Measurements from ENCODE around the gene VWA5B1.

The VWA5B1 gene

DNA sequence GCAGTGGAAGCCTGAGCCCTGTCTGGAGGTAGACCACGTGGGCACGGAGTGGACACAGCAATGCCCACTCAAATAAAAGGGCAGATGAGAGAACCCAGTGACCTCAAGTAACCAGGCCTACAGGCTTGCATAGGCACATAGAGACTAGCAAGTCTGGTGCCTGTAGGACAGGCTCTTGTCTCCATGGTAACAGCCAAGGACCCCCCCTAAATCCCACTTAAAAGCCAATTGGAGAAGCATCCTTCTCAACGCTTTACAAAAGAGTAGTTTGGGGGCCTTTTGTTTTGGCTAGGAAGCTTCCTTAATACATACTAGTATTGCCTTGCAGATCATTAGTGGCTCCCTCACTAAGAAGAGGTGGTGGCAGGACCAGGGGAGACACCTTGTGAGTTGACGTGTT lies 63.9 kb downstream of the VWA5B1 start:
- no peaks in the 10 kb centered on the region for H3K9me3 ChIP-seq (ENCODE audit: control insufficient read depth, insufficient read depth, low read length)
- H3K27me3 ChIP-seq (ENCODE audit: control insufficient read depth, insufficient read depth, low read length): peaks cover 15% of the 10 kb centered on the region
- H3K4me3 ChIP-seq (ENCODE audit: low read depth, low read length): no peak overlapping the region
- no peaks in the 10 kb centered on the region for H3K36me3 ChIP-seq (ENCODE audit: control insufficient read depth, insufficient read depth, low read length)
- no peaks in the 10 kb centered on the region for H3K4me1 ChIP-seq (ENCODE audit: control insufficient read depth, insufficient read depth, low read length)
- no peak overlapping the region for H3K9ac ChIP-seq (ENCODE audit: low read depth, low read length)

DNA sequence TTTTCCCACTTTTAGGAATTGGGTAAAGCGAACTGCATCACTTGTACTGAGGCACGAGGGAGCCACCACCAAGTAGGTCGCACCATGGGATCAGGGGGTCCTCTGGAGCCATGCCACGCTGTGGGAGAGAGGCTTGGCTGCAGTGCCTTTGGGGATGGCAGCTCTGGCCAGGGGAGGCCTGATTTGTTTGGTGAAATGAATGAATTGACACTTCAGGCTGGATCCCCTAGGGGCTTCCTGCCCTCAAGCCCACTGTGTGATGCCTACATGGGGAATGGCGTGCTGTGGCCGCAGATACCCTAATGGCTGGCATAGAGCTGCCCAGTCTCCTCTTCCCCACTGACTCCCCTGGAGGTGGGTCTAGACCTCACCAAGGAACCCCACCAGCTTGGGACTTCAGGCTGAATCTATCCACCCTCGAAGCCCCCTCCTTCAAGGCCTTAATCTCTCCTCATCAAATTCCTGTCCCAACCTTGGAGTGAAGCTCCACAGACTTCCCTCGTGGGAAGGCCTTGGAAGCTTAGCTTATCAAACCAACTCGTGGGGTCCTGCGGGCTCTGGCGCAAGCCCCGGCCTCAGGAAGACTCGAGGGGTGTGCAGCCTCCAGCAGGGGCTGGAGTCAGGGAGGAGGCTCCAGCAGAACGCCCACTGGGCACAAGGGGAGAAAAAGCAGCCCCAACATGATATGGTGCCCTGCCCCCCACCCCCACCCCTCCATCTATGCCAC lies 64.6 kb downstream of the VWA5B1 start:
- Histone ChIP-seq H3K4me3 (ENCODE audit: low read depth, low read length) (no peak overlapping the region), H3K9ac (ENCODE audit: low read depth, low read length) (no peak overlapping the region), H3K4me1 (ENCODE audit: control insufficient read depth, insufficient read depth, low read length) (no peaks in the 10 kb centered on the region), H3K9me3 (ENCODE audit: control insufficient read depth, insufficient read depth, low read length) (no peaks in the 10 kb centered on the region), H3K36me3 (ENCODE audit: control insufficient read depth, insufficient read depth, low read length) (no peaks in the 10 kb centered on the region), H3K27me3 (ENCODE audit: control insufficient read depth, insufficient read depth, low read length) (peaks cover 19% of the 10 kb centered on the region)

DNA sequence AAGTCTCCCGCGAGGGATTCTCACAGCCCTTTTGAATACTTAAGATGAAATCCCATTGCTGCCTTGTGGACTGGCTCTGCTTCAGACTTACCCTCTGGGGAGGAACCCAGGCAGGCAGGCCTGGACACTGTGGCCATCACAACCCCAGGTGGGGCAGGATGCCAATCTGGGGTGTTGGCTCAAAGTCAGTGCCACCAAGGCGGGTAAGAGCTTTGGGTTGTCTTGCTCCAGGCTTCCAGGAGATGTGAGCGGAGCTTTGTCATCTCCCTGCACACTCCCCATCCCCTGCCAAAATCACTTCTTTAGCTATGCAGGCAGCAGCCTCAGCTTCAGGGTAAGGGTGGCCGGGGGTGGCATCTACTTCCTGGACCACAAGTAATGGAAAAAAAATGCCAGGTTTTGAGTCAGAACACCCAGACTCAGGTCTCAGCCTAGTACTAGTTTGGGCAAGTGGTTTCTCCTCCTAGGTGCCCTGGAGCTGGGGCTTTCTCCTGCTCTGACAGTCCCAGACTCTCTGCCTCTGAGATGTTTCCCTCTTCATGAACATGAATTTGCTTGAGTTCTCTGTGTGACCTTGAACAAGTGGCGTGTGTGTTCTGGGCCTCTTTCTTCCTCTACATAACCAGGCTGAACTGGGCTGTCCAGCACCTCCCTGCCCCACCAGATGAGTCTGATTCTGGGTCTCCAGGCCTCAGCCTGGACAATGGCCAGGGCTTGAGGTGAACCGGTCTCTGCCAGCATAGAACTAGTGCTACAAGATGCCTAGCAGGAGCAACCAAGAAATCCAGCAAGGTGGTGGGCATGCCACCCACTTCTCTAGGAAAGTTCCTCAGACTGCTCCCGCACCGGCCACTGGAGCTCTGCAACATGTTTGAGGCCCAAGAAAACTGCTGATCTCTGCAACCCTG lies 65.4 kb downstream of the VWA5B1 start:
- Histone ChIP-seq H3K4me3 (ENCODE audit: low read depth, low read length) (no peak overlapping the region), H3K9ac (ENCODE audit: low read depth, low read length) (no peak overlapping the region), H3K4me1 (ENCODE audit: control insufficient read depth, insufficient read depth, low read length) (no peaks in the 10 kb centered on the region), H3K36me3 (ENCODE audit: control insufficient read depth, insufficient read depth, low read length) (no peaks in the 10 kb centered on the region), H3K27me3 (ENCODE audit: control insufficient read depth, insufficient read depth, low read length) (peaks cover 19% of the 10 kb centered on the region), H3K9me3 (ENCODE audit: control insufficient read depth, insufficient read depth, low read length) (no peaks in the 10 kb centered on the region)

DNA sequence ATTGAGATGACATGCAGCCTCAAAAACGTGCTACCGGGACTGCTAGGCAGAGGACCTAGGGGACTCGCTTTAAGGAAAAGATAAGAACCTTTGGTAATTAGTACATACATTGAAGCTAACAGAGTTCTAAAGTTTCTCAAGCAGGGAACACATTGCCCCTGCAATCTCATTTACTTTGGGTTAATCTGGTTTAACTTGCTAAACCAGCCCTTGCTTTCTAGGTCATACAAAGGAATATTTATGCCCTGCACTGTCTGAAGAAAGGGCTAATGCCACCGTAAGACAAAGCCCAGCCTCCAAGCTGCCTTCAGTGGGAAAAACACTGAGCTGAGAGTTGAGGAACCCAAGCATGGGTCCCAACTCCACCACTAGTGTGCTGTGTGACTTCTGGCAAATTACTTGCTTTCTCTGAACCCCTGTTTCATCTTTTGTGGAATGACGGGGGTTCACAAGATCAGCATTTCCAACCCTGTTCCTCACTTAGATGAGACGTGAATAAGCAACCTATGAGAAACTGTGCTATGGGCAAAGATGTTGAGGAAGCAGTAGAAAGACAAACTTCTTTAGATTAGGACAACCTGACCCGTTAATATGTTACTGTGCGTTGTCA lies 66.3 kb downstream of the VWA5B1 start:
- H3K36me3 ChIP-seq (ENCODE audit: control insufficient read depth, insufficient read depth, low read length): no peaks in the 10 kb centered on the region
- H3K9me3 ChIP-seq (ENCODE audit: control insufficient read depth, insufficient read depth, low read length): no peaks in the 10 kb centered on the region
- H3K4me3 ChIP-seq (ENCODE audit: low read depth, low read length): no peak overlapping the region
- H3K27me3 ChIP-seq (ENCODE audit: control insufficient read depth, insufficient read depth, low read length): peaks cover 22% of the 10 kb centered on the region
- no peak overlapping the region for H3K9ac ChIP-seq (ENCODE audit: low read depth, low read length)
- peaks cover under 1% of the 10 kb centered on the region for H3K4me1 ChIP-seq (ENCODE audit: control insufficient read depth, insufficient read depth, low read length)

DNA sequence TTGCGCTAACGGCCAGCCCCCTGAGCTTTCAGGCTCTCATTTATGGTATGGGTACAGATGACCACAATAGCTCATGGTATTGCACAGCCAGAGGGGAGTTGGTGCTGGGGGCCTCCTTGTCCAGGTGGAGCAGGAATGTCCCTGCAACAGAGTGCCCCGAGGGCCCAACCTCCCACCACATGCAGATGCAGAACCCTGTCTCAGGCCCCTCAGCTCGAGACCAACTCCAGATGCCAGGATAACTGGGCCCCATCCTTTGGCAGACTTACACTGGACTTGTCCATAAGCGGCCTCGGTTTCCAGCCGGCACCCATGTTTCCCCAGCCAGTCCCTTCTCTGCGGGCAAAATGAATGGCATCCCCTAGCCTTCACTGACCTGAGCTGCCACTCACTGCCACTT lies 67.1 kb downstream of the VWA5B1 start:
- H3K9me3 ChIP-seq (ENCODE audit: control insufficient read depth, insufficient read depth, low read length): no peaks in the 10 kb centered on the region
- H3K4me1 ChIP-seq (ENCODE audit: control insufficient read depth, insufficient read depth, low read length): peaks cover 2% of the 10 kb centered on the region
- no peak overlapping the region for H3K4me3 ChIP-seq (ENCODE audit: low read depth, low read length)
- no peaks in the 10 kb centered on the region for H3K36me3 ChIP-seq (ENCODE audit: control insufficient read depth, insufficient read depth, low read length)
- H3K27me3 ChIP-seq (ENCODE audit: control insufficient read depth, insufficient read depth, low read length): peaks cover 30% of the 10 kb centered on the region
- no peak overlapping the region for H3K9ac ChIP-seq (ENCODE audit: low read depth, low read length)

DNA sequence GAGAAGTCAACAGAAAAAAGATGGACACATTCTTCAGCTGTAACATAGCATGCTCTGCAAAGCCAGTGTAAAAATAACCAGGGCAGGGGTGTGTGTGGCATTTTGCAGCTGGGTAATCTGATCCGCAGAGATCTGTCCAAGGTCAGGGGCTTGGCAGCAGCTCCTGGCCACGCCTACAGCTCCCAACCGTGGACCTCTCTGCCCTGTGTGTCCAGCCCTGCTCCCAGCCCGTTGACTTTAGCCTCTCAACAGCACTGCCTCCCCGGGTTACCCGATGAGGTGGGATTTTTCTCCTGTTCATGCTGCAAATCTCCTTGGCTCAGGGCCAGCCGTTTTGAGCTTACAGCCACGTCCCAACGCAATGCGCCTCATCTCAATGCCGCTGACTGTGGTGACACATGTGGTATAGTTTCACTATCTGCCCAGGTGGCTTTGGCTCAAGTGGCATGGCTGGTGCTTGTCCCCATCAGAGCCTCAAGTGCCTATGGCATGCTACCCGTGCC lies 68.1 kb downstream of the VWA5B1 start:
- Histone ChIP-seq H3K4me3 (ENCODE audit: low read depth, low read length) (no peak overlapping the region), H3K27me3 (ENCODE audit: control insufficient read depth, insufficient read depth, low read length) (peaks cover 37% of the 10 kb centered on the region)

DNA sequence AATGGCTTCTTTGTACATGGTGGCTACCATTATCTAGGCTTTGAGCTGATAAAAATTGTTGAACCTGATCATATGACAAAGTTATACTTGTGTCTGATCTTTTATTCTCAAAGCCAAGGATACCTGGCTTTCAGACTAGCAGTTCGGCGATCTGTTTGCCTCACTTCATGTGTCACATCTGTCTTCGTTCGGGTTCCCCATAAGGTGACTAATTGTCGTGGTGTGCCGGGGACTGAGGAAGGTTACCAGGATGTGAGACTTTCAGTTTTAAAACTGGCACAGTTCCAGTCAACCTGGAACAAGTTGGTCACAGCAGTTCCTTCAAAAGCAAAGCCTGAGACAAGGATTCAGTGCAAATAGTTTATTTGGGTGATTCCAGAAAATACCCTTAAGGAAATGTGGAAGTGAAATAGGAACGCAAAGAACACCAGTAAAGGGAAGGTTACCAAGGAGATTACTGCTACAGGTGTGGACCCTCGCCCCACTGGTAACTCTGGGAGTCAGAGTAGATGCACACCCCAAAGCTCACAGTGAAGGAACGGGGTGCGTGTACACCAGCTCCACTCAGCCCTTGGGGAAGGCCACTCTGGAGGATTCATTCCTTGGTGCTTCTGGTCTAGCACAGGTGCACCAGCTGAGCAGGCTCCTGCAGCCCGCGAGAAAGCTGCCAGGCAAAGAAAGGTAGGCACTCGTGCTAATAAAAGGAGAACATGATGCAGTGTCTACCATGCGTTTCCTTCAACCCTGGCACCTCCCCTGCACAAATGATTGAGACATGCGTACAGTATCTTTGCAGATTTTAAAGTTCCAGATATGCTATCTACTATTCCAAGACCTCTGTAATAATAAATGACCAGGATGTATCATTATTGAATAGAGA lies 69.0 kb downstream of the VWA5B1 start:
- Histone ChIP-seq H3K4me3 (ENCODE audit: low read depth, low read length) (no peak overlapping the region), H3K9ac (ENCODE audit: low read depth, low read length) (no peak overlapping the region), H3K27me3 (ENCODE audit: control insufficient read depth, insufficient read depth, low read length) (peaks cover 45% of the 10 kb centered on the region), H3K36me3 (ENCODE audit: control insufficient read depth, insufficient read depth, low read length) (no peaks in the 10 kb centered on the region), H3K9me3 (ENCODE audit: control insufficient read depth, insufficient read depth, low read length) (no peaks in the 10 kb centered on the region), H3K4me1 (ENCODE audit: control insufficient read depth, insufficient read depth, low read length) (peaks cover 2% of the 10 kb centered on the region)

More for the DNA sequence above, 68.1 kb downstream of the VWA5B1 start:
- Histone ChIP-seq H3K9me3 (ENCODE audit: control insufficient read depth, insufficient read depth, low read length) (no peaks in the 10 kb centered on the region), H3K4me1 (ENCODE audit: control insufficient read depth, insufficient read depth, low read length) (peaks cover 2% of the 10 kb centered on the region), H3K9ac (ENCODE audit: low read depth, low read length) (no peak overlapping the region), H3K36me3 (ENCODE audit: control insufficient read depth, insufficient read depth, low read length) (no peaks in the 10 kb centered on the region)

DNA sequence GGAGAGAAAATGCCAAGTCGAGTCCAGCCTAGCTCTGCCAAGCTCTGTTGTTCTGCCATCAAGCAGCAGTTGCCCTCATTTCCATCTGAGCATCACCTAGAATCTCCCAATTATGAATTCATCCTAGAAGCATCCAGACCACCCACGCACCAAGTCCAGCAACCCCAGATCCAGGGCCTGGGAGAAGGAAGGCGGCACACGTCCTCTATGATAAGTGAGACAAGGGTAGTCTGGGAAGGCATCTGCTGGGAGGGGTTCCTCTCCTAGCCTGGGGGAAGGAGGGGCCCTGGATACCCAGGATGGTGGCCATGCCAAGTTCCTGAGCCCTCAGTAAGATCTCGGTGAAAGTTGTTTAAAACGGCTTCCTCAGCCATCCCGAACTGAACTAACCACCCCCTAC lies 70.7 kb downstream of the VWA5B1 start:
- Histone ChIP-seq H3K4me3 (ENCODE audit: low read depth, low read length) (no peak overlapping the region), H3K27me3 (ENCODE audit: control insufficient read depth, insufficient read depth, low read length) (peaks cover 59% of the 10 kb centered on the region), H3K36me3 (ENCODE audit: control insufficient read depth, insufficient read depth, low read length) (no peaks in the 10 kb centered on the region), H3K9ac (ENCODE audit: low read depth, low read length) (no peak overlapping the region), H3K4me1 (ENCODE audit: control insufficient read depth, insufficient read depth, low read length) (peaks cover 2% of the 10 kb centered on the region), H3K9me3 (ENCODE audit: control insufficient read depth, insufficient read depth, low read length) (no peaks in the 10 kb centered on the region)

DNA sequence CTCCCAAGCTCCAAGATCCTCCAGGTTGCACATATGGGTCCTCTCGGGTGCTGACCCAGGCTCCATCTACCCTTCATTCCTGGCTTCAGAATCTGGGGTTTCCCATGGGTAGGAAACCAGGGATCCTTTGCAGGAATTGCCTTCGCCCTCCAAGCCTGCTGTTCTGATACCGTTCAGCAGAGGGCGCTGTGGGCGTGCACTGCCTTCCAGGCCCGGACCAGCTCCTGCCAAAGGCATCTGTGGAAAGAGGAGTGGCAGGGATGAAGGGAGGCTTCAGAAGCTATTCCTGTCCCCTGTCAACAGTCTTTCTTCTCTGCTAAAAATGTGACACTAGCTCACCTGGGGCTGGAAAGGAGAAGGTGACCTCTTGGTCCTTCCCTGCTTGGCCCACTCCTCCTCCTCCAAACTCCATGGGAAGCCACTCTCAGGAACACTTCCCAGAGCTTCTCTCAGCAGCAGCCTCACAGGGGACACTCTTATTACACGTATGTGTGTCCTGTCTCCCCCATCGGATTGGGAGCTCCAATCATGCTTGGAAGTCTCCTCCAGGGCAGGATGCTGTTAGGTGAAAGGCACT lies 71.2 kb downstream of the VWA5B1 start:
- H3K4me3 ChIP-seq (ENCODE audit: low read depth, low read length): no peak overlapping the region
- H3K9me3 ChIP-seq (ENCODE audit: control insufficient read depth, insufficient read depth, low read length): no peaks in the 10 kb centered on the region
- peaks cover 60% of the 10 kb centered on the region for H3K27me3 ChIP-seq (ENCODE audit: control insufficient read depth, insufficient read depth, low read length)
- no peaks in the 10 kb centered on the region for H3K36me3 ChIP-seq (ENCODE audit: control insufficient read depth, insufficient read depth, low read length)
- H3K9ac ChIP-seq (ENCODE audit: low read depth, low read length): no peak overlapping the region
- peaks cover 2% of the 10 kb centered on the region for H3K4me1 ChIP-seq (ENCODE audit: control insufficient read depth, insufficient read depth, low read length)

DNA sequence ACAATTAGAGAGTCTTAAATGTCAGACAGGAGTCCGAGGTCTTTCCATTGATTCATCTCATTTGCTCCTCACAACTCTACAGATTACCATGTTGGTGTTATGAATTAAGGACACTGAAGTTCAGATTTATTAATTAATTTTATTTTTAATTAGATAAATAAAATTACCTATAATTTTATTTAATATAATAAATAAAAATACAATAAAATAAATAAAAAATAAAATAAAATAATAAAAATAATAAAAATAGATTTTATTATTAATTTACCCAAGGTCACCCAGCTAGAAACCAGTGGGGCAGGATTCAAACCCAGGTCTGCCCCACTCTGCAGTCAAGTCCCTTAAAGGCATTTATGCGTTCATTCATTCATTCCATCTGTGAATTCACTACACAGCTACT lies 72.2 kb downstream of the VWA5B1 start:
- Histone ChIP-seq H3K4me3 (ENCODE audit: low read depth, low read length) (no peak overlapping the region), H3K9me3 (ENCODE audit: control insufficient read depth, insufficient read depth, low read length) (no peaks in the 10 kb centered on the region), H3K9ac (ENCODE audit: low read depth, low read length) (no peak overlapping the region), H3K36me3 (ENCODE audit: control insufficient read depth, insufficient read depth, low read length) (no peaks in the 10 kb centered on the region), H3K4me1 (ENCODE audit: control insufficient read depth, insufficient read depth, low read length) (peaks cover 2% of the 10 kb centered on the region), H3K27me3 (ENCODE audit: control insufficient read depth, insufficient read depth, low read length) (peaks cover 70% of the 10 kb centered on the region)
